D721Med (cell line): ENCODE data around the gene WFIKKN2.

Source experiments
- DNase-seq: peaks from one replicate; pipeline ENCODE4 v3.0.0; 2011; ENCODE audit warnings: low spot score; ENCODE audit not compliant: insufficient read length
- FAIRE-seq: peaks from 2 replicates; lab custom pipeline; 2011; peaks lifted over from hg19 to GRCh38; lab: Jason Lieb, UNC
- CTCF ChIP-seq: IDR thresholded peaks from 2 replicates; pipeline ENCODE4 v1.5.1; 2012; ENCODE audit warnings: mild to moderate bottlenecking, control low read depth; ENCODE audit not compliant: insufficient read depth; ENCODE audit errors: missing control alignments

The WFIKKN2 gene

DNA sequence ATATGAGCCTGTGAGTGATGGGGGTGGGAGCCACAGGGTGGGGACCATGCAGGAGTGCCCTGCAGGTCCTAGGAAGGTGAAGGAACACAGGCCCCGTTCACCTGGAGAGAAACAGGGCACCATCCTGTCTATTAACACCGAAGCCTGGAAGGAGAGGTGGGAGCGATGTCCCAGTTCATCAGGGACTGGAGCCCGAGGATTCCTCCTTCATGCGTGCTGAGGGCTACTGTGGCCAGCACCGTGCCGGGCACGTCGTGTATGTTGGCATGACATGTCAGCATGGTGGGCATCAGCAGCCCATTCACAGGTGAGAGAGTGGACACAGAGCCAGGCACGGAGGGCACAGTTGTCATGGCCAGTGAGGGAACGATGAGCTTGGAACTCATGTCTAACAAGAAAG, 1.4 kb downstream of the WFIKKN2 start:
- no peak for TF ChIP-seq CTCF
- DNase-seq (no peak), FAIRE-seq (no peak)

GRCh38 chr17:50837286-50837979, 2.0 kb downstream of the WFIKKN2 start:
- TF ChIP-seq CTCF = no peak
- DNase-seq = no peak
- no peak for FAIRE-seq

DNA sequence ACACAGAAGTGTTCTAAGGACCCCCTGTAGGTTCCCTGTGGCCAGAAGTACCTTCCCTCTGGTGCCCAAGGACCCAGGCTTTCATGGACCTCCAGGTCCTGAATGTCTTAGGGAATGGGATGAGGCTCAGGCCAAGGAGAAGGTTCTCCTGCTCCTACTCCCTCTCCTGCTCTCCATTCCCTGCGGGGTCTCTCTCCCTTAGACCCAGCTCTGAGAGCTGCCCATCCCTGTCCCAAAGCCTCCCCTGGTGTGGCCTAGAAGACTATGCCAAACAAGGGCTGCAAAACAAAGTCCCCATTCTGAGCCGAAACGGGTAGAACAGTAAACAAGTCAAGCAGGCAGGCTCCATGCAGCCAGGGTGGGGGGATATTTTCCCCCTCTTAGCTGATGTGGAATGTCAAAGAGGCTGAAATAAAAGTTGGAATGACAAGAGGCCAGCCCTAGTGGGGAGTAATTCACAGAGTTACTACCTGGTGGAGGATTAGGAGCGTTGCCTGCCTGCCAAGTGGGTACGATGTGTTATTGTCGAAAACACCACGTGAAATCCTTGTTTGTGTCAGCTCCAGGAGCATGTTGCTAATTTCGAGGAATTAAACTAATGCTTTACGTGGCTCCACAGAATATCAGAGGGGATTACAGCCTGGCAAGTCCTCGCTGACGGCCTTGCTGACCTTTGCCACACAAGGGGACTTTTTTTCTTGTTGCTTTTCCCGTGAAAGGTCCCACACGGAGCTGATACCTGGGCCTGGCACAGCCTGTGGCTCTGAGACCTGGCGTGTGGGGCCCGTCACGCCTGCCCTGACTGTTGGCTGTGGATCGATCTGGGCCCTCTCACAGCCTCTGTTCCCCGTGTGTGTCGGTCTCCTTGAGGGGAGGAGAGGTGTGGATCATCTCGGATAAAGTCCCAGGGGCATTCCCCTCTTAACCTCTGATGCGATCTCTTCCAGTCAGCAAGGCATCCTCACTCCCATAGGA, 2.9 kb downstream of the WFIKKN2 start:
- no peak for FAIRE-seq
- no peak for TF ChIP-seq CTCF
- DNase-seq = no peak

DNA sequence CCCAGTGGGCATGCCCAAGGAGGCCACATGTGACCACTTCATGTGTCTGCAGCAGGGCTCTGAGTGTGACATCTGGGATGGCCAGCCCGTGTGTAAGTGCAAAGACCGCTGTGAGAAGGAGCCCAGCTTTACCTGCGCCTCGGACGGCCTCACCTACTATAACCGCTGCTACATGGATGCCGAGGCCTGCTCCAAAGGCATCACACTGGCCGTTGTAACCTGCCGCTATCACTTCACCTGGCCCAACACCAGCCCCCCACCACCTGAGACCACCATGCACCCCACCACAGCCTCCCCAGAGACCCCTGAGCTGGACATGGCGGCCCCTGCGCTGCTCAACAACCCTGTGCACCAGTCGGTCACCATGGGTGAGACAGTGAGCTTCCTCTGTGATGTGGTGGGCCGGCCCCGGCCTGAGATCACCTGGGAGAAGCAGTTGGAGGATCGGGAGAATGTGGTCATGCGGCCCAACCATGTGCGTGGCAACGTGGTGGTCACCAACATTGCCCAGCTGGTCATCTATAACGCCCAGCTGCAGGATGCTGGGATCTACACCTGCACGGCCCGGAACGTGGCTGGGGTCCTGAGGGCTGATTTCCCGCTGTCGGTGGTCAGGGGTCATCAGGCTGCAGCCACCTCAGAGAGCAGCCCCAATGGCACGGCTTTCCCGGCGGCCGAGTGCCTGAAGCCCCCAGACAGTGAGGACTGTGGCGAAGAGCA, 4.4 kb downstream of the WFIKKN2 start:
- no peak for TF ChIP-seq CTCF
- DNase-seq (no peak), FAIRE-seq (no peak)

- DNase-seq = no peak
- no peak for FAIRE-seq
- no peak for TF ChIP-seq CTCF
These were observed 5.0 kb downstream of the WFIKKN2 start for GRCh38 chr17:50840311-50840851.

DNA sequence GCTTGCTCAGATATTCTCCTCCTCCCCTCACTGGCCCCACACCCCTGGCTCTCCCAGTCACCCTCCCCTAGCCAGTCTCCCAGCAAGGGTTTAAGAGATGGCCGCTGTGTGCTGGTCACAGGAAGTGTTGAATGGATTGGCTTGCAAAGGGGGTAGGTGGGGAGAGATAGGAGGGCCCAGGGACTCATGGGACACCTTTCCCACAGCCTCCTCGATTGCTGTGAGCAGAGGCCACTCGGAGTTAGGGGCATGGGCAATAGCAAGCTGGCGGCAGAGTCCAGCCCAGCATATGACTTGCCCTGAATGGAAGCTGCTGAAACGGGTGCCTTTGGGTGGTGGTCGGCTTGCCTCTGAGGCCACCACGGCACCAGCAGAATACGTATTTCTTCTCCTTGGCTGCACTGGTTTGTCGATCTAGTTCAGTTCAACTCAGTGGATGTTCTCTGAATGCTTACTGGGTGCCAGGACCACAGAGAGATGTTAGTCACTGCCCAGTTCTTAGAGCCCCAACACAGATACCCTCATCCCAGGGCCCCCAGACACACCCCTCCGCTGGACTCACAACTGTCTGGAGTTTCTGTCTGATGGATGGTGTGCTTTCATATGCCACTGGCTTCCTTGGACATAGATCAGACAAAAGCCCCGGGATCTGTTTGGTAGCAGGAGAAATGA, 6.0 kb downstream of the WFIKKN2 start:
- DNase-seq (no peak), FAIRE-seq (no peak)
- TF ChIP-seq CTCF = no peak
